Left lung (tissue), 10 donors: Measurements from ENCODE around the gene ZDHHC18. TPM values are rescaled to one million over a fixed set of nuclear protein-coding genes. Genes with fewer than 3 reads are reported as not detected.
A peak's percentile ranks its signal among the peaks of the same experiment; 100 is the strongest.
"Not testable (repeated sequence)": the region's sequence is repeated elsewhere in the genome, so short reads cannot be mapped to it uniquely, and the experiment has no call there.

Experiments
- ATAC-seq: fragments of 200-7000 bp; cut with Tn5 transposase; one replicate; pipeline ENCODE4 v1.9.1; 2020; ENCODE audit warnings: moderate library complexity
- DNase-seq, 4 donors: peaks; one replicate each; pipeline ENCODE4 v3.0.0-alpha.2; 2013 to 2020
- H3K27ac ChIP-seq, 2 donors: fragments of 200-600 bp; sonication (generic) in 1 of 2; one replicate each; pipeline versions ENCODE4 v1.5.0 to v1.8.0; 2020 to 2021
- H3K27me3 ChIP-seq, 2 donors: fragments of 200-600 bp; sonication (generic) in 1 of 2; one replicate each; pipeline versions ENCODE4 v1.5.0 to v1.8.0; 2020 to 2021
- H3K36me3 ChIP-seq, 2 donors: fragments of 200-600 bp; sonication (generic) in 1 of 2; one replicate each; pipeline versions ENCODE4 v1.5.0 to v1.8.0; 2020 to 2021
- H3K4me1 ChIP-seq, 2 donors: fragments of 200-600 bp; one replicate each; pipeline ENCODE4 v1.8.0; 2021
- H3K4me3 ChIP-seq, 2 donors: fragments of 200-600 bp; sonication (generic) in 1 of 2; one replicate each; pipeline versions ENCODE4 v1.5.0 to v1.8.0; 2020 to 2021; ENCODE audit warnings: mild to moderate bottlenecking in 1 of 2
- H3K9me3 ChIP-seq, 2 donors: fragments of 200-600 bp; sonication (generic) in 1 of 2; one replicate each; pipeline versions ENCODE4 v1.5.0 to v1.8.0; 2020 to 2021
- CTCF ChIP-seq, 2 donors: fragments of 200-600 bp; sonication (generic) in 1 of 2; IDR thresholded peaks; one replicate each; pipeline versions ENCODE4 v1.5.0 to v1.8.0; 2021; ENCODE audit warnings: antibody characterized with exemption in 2 of 2
- intact Hi-C, 2 donors: fragments of 100-400 bp; cut with DNase I; formaldehyde crosslinking; loops; one replicate each; pipeline versions ENCODE4 v1.11.2 to v1.14.2; 2022
- polyA plus RNA-seq, 6 donors: library from polyadenylated mRNA; unstranded; fragments of 120-200 nt; gene quantifications; one replicate each; pipeline ENCODE4 v1.2.1, GENCODE V29; 2013; ENCODE audit not compliant: insufficient read length in 6 of 6
- total RNA-seq, 2 donors: library from RNA; stranded (reverse); fragmentation: NEBNext Ultra II Directional; extraction: Animal tissue kit (Norgen Biotek cat#: 25700); gene quantifications; one replicate each; pipeline ENCODE4 v1.2.1, GENCODE V29; 2021
- donor health status: DM: no; HTN: yes; CAD: no.
- donor health status: DM: no; HTN: no; CAD: no.

The ZDHHC18 gene
- total and polyA plus RNA-seq, 8 donors, result 21.2 to 33.4 (median 24.2) TPM

DNA sequence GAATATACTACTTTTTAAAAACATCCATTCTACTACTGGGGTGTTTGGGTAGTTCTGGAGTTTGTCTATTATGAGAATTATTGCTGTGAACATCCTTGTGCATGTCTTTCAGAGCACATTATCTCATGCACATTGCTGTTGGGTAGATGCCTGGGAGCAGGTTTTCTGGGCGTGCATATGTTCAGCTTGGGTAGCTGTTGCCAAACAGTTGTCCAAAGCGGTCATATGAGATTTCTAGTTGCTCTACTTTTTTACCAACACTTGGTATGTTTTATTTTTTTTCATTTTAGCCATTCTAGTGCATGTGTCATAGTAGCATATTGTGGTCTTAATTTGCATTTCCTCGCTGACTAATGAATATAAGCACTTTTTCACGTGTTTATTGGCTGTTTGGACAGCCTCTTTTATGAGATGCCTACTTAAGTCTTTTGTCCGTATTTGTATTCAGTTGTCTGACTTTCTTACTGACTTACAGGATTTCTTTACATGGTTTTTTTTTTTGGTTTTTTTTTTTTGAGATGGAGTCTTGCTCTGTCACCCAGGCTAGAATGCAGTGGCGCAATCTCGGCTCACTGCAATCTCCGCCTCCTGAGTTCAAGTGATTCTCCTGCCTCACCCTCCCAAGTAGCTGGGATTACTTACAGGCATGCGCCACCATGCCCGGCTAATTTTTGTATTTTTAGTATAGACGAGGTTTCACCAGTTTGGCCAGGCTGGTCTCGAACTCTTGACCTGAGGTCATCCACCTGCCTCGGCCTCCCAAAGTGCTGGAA lies 18.1 kb downstream of the ZDHHC18 start:
- no peak for TF ChIP-seq CTCF (IDR thresholded peaks at IDR 0.05)
- Histone ChIP-seq H3K4me3 (no peak overlapping the region), H3K36me3 (peaks cover 0 to 77% of the 10 kb centered on the region in 2 donors), H3K27ac (no peak overlapping the region), H3K4me1 (peaks cover 0 to 15% of the 10 kb centered on the region in 2 donors), H3K27me3 (no peaks in the 10 kb centered on the region), H3K9me3 (no peaks in the 10 kb centered on the region)
- no peak for ATAC-seq
- intact Hi-C loops, result no loop called here
- DNase-seq, result no peak

- ATAC-seq, H3K4me3 ChIP-seq, DNase-seq, H3K27ac ChIP-seq, H3K9me3 ChIP-seq, H3K27me3 ChIP-seq, intact Hi-C loops: not testable (repeated sequence)
- Histone ChIP-seq H3K4me1 (peaks cover 0 to 15% of the 10 kb centered on the region in 2 donors), H3K36me3 (peaks cover 0 to 78% of the 10 kb centered on the region in 2 donors)
Observed at GRCh38 chr1:26847826-26848225, 21.3 kb downstream of the ZDHHC18 start.

DNA sequence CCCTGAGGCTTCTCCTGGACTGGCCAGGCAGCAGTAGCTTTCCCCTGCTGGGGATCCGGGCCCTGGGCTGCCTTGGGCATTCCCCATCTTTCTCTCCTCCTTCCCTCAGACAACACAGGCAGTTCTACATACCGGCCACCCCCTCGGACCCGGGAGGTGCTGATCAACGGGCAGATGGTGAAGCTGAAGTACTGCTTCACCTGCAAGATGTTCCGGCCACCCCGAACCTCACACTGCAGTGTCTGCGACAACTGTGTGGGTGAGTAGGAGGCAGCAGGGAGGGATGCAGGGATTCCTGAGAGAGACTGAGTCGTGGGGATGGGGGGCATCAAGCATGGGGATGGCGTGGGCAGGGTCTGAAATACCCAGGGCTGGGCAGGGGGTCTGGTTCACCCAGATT lies 22.0 kb downstream of the ZDHHC18 start:
- TF ChIP-seq CTCF (IDR thresholded peaks at IDR 0.05), result no peak
- H3K27me3 ChIP-seq, result no peaks in the 10 kb centered on the region
- intact Hi-C loops, result no loop called here
- ATAC-seq, result no peak
- peaks cover 0 to 78% of the 10 kb centered on the region in 2 donors for H3K36me3 ChIP-seq
- peak overlapping the region; percentile 41 to 53 for H3K27ac ChIP-seq
- no peak overlapping the region for H3K4me3 ChIP-seq
- H3K9me3 ChIP-seq, result no peaks in the 10 kb centered on the region
- H3K4me1 ChIP-seq, result peaks cover 0 to 20% of the 10 kb centered on the region in 2 donors
- no peak for DNase-seq

DNA sequence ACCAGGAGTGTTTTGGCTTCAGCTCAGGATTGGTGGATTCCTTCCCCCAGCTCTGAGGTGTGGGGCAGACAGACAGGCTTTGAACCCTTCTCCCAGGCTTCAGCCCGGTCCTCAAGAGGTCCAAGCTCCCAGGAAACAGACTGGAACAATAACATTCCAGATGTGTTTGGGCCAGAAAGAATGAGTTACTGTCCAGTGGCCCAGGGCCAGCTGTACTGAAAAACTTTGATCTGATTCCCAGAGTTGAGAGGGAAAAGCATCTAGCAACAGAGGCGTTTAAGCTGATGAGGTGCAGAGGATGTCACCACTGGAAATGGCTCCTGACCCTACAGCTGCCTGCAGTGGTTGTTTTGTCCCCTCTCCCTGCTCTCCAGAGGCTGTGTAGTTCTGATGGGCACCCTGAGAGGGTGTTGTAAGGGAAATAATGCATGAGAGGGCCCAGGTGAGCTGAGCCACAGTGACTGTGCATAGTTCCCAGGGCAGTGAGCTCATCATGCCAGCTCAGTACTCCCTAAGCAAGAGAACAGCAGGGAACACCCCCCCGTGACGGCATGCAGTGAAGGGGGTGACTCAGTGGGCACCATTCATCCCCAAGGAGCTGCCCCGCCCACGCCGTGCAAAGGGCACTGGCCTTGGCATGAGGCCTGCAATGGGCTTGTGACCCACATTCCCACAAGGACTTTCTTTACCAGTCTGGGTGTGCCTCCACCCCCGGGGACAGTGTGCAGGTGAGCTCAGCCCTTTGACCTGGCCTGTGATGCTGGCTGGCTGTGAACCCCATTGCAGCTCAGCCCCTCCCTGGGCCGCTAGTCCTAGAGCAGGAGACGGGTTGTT lies 22.7 kb downstream of the ZDHHC18 start:
- H3K27ac ChIP-seq, result peak overlapping the region; percentile 41 to 53
- no peak overlapping the region for H3K4me3 ChIP-seq
- no peaks in the 10 kb centered on the region for H3K27me3 ChIP-seq
- TF ChIP-seq CTCF (IDR thresholded peaks at IDR 0.05), result no peak
- peaks cover 0 to 20% of the 10 kb centered on the region in 2 donors for H3K4me1 ChIP-seq
- intact Hi-C loops, result no loop called here
- H3K36me3 ChIP-seq, result peaks cover 0 to 78% of the 10 kb centered on the region in 2 donors
- ATAC-seq (peak; percentile 85), DNase-seq (peak; percentile 39 to 90 (median 71))
- no peaks in the 10 kb centered on the region for H3K9me3 ChIP-seq

DNA sequence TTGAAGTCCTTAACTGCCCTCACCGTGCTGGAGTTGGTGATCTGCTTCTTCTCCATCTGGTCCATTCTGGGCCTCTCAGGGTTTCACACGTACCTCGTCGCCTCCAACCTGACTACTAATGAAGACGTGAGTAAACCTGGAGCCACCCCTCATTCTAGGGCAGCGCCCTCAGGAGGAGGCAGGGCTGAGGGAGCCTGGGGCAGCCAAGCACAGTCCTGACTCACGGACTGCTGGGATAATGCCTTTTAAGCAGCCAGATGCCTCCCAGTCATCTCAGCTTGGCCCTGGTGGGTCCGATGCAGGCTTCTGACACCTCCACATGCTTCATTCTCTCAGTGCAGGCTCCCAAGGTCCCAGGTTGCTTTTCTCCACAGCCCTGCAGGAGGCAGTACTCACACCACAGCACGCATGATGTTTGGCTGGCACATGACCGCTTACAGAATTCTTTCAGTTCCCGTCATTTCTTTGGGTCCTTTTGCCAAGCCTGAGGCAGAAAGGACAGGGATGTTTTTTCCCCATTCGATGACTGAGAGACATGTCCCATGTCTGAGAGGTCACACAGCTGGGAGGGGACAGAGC lies 24.7 kb downstream of the ZDHHC18 start:
- H3K4me1 ChIP-seq, result peaks cover 0 to 11% of the 10 kb centered on the region in 2 donors
- no peaks in the 10 kb centered on the region for H3K27me3 ChIP-seq
- H3K27ac ChIP-seq, result no peak overlapping the region
- H3K4me3 ChIP-seq, result no peak overlapping the region
- TF ChIP-seq CTCF (IDR thresholded peaks at IDR 0.05), result no peak
- ATAC-seq, result no peak
- peaks cover 0 to 99% of the 10 kb centered on the region in 2 donors for H3K36me3 ChIP-seq
- DNase-seq, result no peak
- intact Hi-C loops, result no loop called here
- no peaks in the 10 kb centered on the region for H3K9me3 ChIP-seq
